ENCODE results near the gene BAZ2A. TPM values are rescaled to one million over a fixed set of nuclear protein-coding genes. Genes with fewer than 3 reads are reported as not detected.

Gene BAZ2A
- total RNA-seq, 4 donors from 2014 or later, result 100.0 to 243 (median 129) TPM

- Histone ChIP-seq H3K36me3 (peaks cover 27% of the 10 kb centered on the region), H3K27ac (peak overlapping the region; percentile 90), H3K4me3 (peak overlapping the region; percentile 77), H3K27me3 (no peaks in the 10 kb centered on the region), H3K9me3 (no peaks in the 10 kb centered on the region), H3K4me1 (peaks cover 70% of the 10 kb centered on the region)
- peak; percentile 87 to 89 for DNase-seq (ENCODE audit: low spot score in 2 of 2)
- peak in 1 of 2 donors; percentile 13 for TF ChIP-seq POLR2A (IDR thresholded peaks at IDR 0.05)
- peak in 1 of 2 donors; percentile 45 for TF ChIP-seq CTCF (IDR thresholded peaks at IDR 0.05)
- no peak for TF ChIP-seq POLR2AphosphoS5 (IDR thresholded peaks at IDR 0.05)
- no peak for TF ChIP-seq EP300 (IDR thresholded peaks at IDR 0.05)
- 0% methylated on average over 32 of the region's 47 CpGs for WGBS
Observed at GRCh38 chr12:56634837-56635791, 5.0 kb upstream of the BAZ2A start.

GRCh38 chr12:56634242-56634836 lies 4.2 kb upstream of the BAZ2A start:
- Histone ChIP-seq H3K36me3 (peaks cover 19% of the 10 kb centered on the region), H3K9me3 (no peaks in the 10 kb centered on the region), H3K4me1 (peaks cover 70% of the 10 kb centered on the region), H3K27ac (peak overlapping the region; percentile 90), H3K27me3 (no peaks in the 10 kb centered on the region), H3K4me3 (peak overlapping the region; percentile 77)
- TF ChIP-seq CTCF (IDR thresholded peaks at IDR 0.05) (no peak), POLR2AphosphoS5 (IDR thresholded peaks at IDR 0.05) (no peak), EP300 (IDR thresholded peaks at IDR 0.05) (no peak), POLR2A (IDR thresholded peaks at IDR 0.05) (no peak)
- 2% methylated on average over 25 of the region's 27 CpGs for WGBS
- peak in 1 of 2 donors; percentile 77 for DNase-seq (ENCODE audit: low spot score in 2 of 2)

- 30% methylated on average over 12 of the region's 12 CpGs for WGBS
- H3K27ac ChIP-seq, result peak overlapping the region; percentile 90
- peak overlapping the region; percentile 77 for H3K4me3 ChIP-seq
- no peak for DNase-seq (ENCODE audit: low spot score in 2 of 2)
- peaks cover 12% of the 10 kb centered on the region for H3K36me3 ChIP-seq
- H3K27me3 ChIP-seq, result no peaks in the 10 kb centered on the region
- no peaks in the 10 kb centered on the region for H3K9me3 ChIP-seq
- peaks cover 71% of the 10 kb centered on the region for H3K4me1 ChIP-seq
- TF ChIP-seq POLR2AphosphoS5 (IDR thresholded peaks at IDR 0.05) (no peak), POLR2A (IDR thresholded peaks at IDR 0.05) (no peak), CTCF (IDR thresholded peaks at IDR 0.05) (no peak), EP300 (IDR thresholded peaks at IDR 0.05) (no peak)
Observed at GRCh38 chr12:56633468-56634241, 3.5 kb upstream of the BAZ2A start.

GRCh38 chr12:56632701-56633467 lies 2.8 kb upstream of the BAZ2A start:
- Histone ChIP-seq H3K9me3 (no peaks in the 10 kb centered on the region), H3K27me3 (no peaks in the 10 kb centered on the region), H3K27ac (peak overlapping the region; percentile 90), H3K4me1 (peaks cover 78% of the 10 kb centered on the region), H3K36me3 (peaks cover 5% of the 10 kb centered on the region), H3K4me3 (peak overlapping the region; percentile 77)
- no peak for TF ChIP-seq POLR2AphosphoS5 (IDR thresholded peaks at IDR 0.05)
- no peak for TF ChIP-seq CTCF (IDR thresholded peaks at IDR 0.05)
- no peak for TF ChIP-seq EP300 (IDR thresholded peaks at IDR 0.05)
- TF ChIP-seq POLR2A (IDR thresholded peaks at IDR 0.05), result no peak
- no peak for DNase-seq (ENCODE audit: low spot score in 2 of 2)
- 42% methylated on average over 4 of the region's 4 CpGs for WGBS
